ENCODE results near the gene KIF6. TPM values are rescaled to one million over a fixed set of nuclear protein-coding genes. Genes with fewer than 3 reads are reported as not detected.

KIF6 gene
- total and polyA plus RNA-seq, 4 experiments from 2014 or later = not detected

GRCh38 chr6:39335780-39336545, 389.2 kb downstream of the KIF6 start:
- Histone ChIP-seq H3K4me3 (ENCODE audit: low read length in 2 of 2) (no peak overlapping the region), H3K4me1 (ENCODE audit: insufficient read depth, low read length) (peaks cover 10% of the 10 kb centered on the region), H3K9me3 (ENCODE audit: control insufficient read depth in 1 of 2, low read length in 2 of 2) (no peaks in the 10 kb centered on the region), H3K27ac (ENCODE audit: low read depth, low read length) (no peak overlapping the region), H3K36me3 (ENCODE audit: insufficient read depth, low read length) (no peaks in the 10 kb centered on the region), H3K27me3 (ENCODE audit: insufficient read depth, low read length) (no peaks in the 10 kb centered on the region)
- Mint-ChIP-seq H3K27ac (peak overlapping the region in 1 of 7 donors; percentile 41), H3K27me3 (peaks cover 16 to 26% of the 10 kb centered on the region in 2 donors), H3K36me3 (no peaks in the 10 kb centered on the region), H3K4me1 (peaks cover 8 to 12% (median 10%) of the 10 kb centered on the region in 4 donors), H3K4me3 (no peak overlapping the region), H3K9me3 (peaks cover 0 to 3% (median 0%) of the 10 kb centered on the region in 8 donors)
- DNase-seq = no peak
- ChIA-PET CTCF (ENCODE audit: partially characterized antibody) (interaction anchor here (0.9 to 2.3 kb wide), 4 partner anchors 7 to 26 kb away, joined by 3 to 8 read pairs (median 4); no protein-coding TSS in a partner anchor), POLR2A (ENCODE audit: partially characterized antibody) (no interaction called here)
- intact Hi-C loops (cut with micrococcal nuclease) = no loop called here

GRCh38 chr6:39333644-39334438, 391.4 kb downstream of the KIF6 start:
- no peaks in the 10 kb centered on the region for H3K36me3 Mint-ChIP-seq
- Histone ChIP-seq H3K27me3 (ENCODE audit: insufficient read depth, low read length) (no peaks in the 10 kb centered on the region), H3K4me1 (ENCODE audit: insufficient read depth, low read length) (peaks cover 10% of the 10 kb centered on the region), H3K27ac (ENCODE audit: low read depth, low read length) (no peak overlapping the region), H3K4me3 (ENCODE audit: low read length in 2 of 2) (no peak overlapping the region), H3K9me3 (ENCODE audit: control insufficient read depth in 1 of 2, low read length in 2 of 2) (no peaks in the 10 kb centered on the region), H3K36me3 (ENCODE audit: insufficient read depth, low read length) (no peaks in the 10 kb centered on the region)
- ChIA-PET CTCF (ENCODE audit: partially characterized antibody) (interaction anchor here (3.5 kb wide), 1 partner anchor 13 kb away, joined by 12 read pairs; no protein-coding TSS in a partner anchor), POLR2A (ENCODE audit: partially characterized antibody) (no interaction called here)
- H3K27ac Mint-ChIP-seq = no peak overlapping the region
- intact Hi-C loops (cut with micrococcal nuclease) = no loop called here
- H3K4me1 Mint-ChIP-seq = peaks cover 8 to 12% (median 10%) of the 10 kb centered on the region in 4 donors
- DNase-seq = no peak
- no peak overlapping the region for H3K4me3 Mint-ChIP-seq
- peaks cover 0 to 4% (median 0%) of the 10 kb centered on the region in 8 donors for H3K9me3 Mint-ChIP-seq
- peaks cover 12 to 27% of the 10 kb centered on the region in 2 donors for H3K27me3 Mint-ChIP-seq

GRCh38 chr6:39330476-39330875, 394.7 kb downstream of the KIF6 start:
- intact Hi-C loops (cut with micrococcal nuclease) = no loop called here
- no peaks in the 10 kb centered on the region for H3K4me1 Mint-ChIP-seq
- no peak overlapping the region for H3K4me3 Mint-ChIP-seq
- CTCF ChIA-PET (ENCODE audit: partially characterized antibody) = interaction anchor here (3.5 kb wide), 1 partner anchor 16 kb away, joined by 12 read pairs; no protein-coding TSS in a partner anchor
- H3K27ac Mint-ChIP-seq = no peak overlapping the region
- Histone ChIP-seq H3K9me3 (ENCODE audit: control insufficient read depth in 1 of 2, low read length in 2 of 2) (no peaks in the 10 kb centered on the region), H3K4me1 (ENCODE audit: insufficient read depth, low read length) (no peaks in the 10 kb centered on the region), H3K4me3 (ENCODE audit: low read length in 2 of 2) (no peak overlapping the region), H3K27me3 (ENCODE audit: insufficient read depth, low read length) (no peaks in the 10 kb centered on the region), H3K36me3 (ENCODE audit: insufficient read depth, low read length) (no peaks in the 10 kb centered on the region), H3K27ac (ENCODE audit: low read depth, low read length) (no peak overlapping the region)
- H3K36me3 Mint-ChIP-seq = no peaks in the 10 kb centered on the region
- peaks cover 0 to 4% (median 0%) of the 10 kb centered on the region in 8 donors for H3K9me3 Mint-ChIP-seq
- no peak for DNase-seq
- POLR2A ChIA-PET (ENCODE audit: partially characterized antibody) = no interaction called here
- peaks cover 19 to 20% of the 10 kb centered on the region in 2 donors for H3K27me3 Mint-ChIP-seq

GRCh38 chr6:39330057-39330456, 395.2 kb downstream of the KIF6 start:
- peaks cover 0 to 4% (median 0%) of the 10 kb centered on the region in 8 donors for H3K9me3 Mint-ChIP-seq
- Histone ChIP-seq H3K36me3 (ENCODE audit: insufficient read depth, low read length) (no peaks in the 10 kb centered on the region), H3K27me3 (ENCODE audit: insufficient read depth, low read length) (no peaks in the 10 kb centered on the region), H3K4me1 (ENCODE audit: insufficient read depth, low read length) (no peaks in the 10 kb centered on the region), H3K27ac (ENCODE audit: low read depth, low read length) (no peak overlapping the region), H3K9me3 (ENCODE audit: control insufficient read depth in 1 of 2, low read length in 2 of 2) (no peaks in the 10 kb centered on the region), H3K4me3 (ENCODE audit: low read length in 2 of 2) (no peak overlapping the region)
- no peaks in the 10 kb centered on the region for H3K36me3 Mint-ChIP-seq
- no peak overlapping the region for H3K4me3 Mint-ChIP-seq
- H3K4me1 Mint-ChIP-seq = no peaks in the 10 kb centered on the region
- ChIA-PET POLR2A (ENCODE audit: partially characterized antibody) (no interaction called here), CTCF (ENCODE audit: partially characterized antibody) (no interaction called here)
- H3K27me3 Mint-ChIP-seq = peaks cover 23 to 24% of the 10 kb centered on the region in 2 donors
- intact Hi-C loops (cut with micrococcal nuclease) = no loop called here
- no peak overlapping the region for H3K27ac Mint-ChIP-seq
- no peak for DNase-seq

GRCh38 chr6:39328066-39328465, 397.1 kb downstream of the KIF6 start:
- Histone ChIP-seq H3K27ac (ENCODE audit: low read depth, low read length) (no peak overlapping the region), H3K27me3 (ENCODE audit: insufficient read depth, low read length) (no peaks in the 10 kb centered on the region), H3K4me3 (ENCODE audit: low read length in 2 of 2) (no peak overlapping the region), H3K36me3 (ENCODE audit: insufficient read depth, low read length) (no peaks in the 10 kb centered on the region), H3K9me3 (ENCODE audit: control insufficient read depth in 1 of 2, low read length in 2 of 2) (no peaks in the 10 kb centered on the region), H3K4me1 (ENCODE audit: insufficient read depth, low read length) (no peaks in the 10 kb centered on the region)
- Mint-ChIP-seq H3K36me3 (no peaks in the 10 kb centered on the region), H3K4me3 (no peak overlapping the region), H3K9me3 (peaks cover 0 to 4% (median 0%) of the 10 kb centered on the region in 8 donors), H3K4me1 (no peaks in the 10 kb centered on the region), H3K27ac (no peak overlapping the region), H3K27me3 (peaks cover 21 to 27% of the 10 kb centered on the region in 2 donors)
- intact Hi-C loops (cut with micrococcal nuclease) = no loop called here
- no peak for DNase-seq
- ChIA-PET CTCF (ENCODE audit: partially characterized antibody) (no interaction called here), POLR2A (ENCODE audit: partially characterized antibody) (no interaction called here)

- no peak overlapping the region for H3K4me3 ChIP-seq (ENCODE audit: low read length in 2 of 2)
- peaks cover 0 to 3% (median 0%) of the 10 kb centered on the region in 8 donors for H3K9me3 Mint-ChIP-seq
- no peak for DNase-seq
- no peaks in the 10 kb centered on the region for H3K36me3 Mint-ChIP-seq
- intact Hi-C loops (cut with micrococcal nuclease) = no loop called here
- no peaks in the 10 kb centered on the region for H3K4me1 Mint-ChIP-seq
- POLR2A ChIA-PET (ENCODE audit: partially characterized antibody) = no interaction called here
- H3K27ac ChIP-seq (ENCODE audit: low read depth, low read length) = no peak overlapping the region
- no peaks in the 10 kb centered on the region for H3K4me1 ChIP-seq (ENCODE audit: insufficient read depth, low read length)
- H3K27me3 Mint-ChIP-seq = peaks cover 18 to 24% of the 10 kb centered on the region in 2 donors
- H3K4me3 Mint-ChIP-seq = no peak overlapping the region
- no peaks in the 10 kb centered on the region for H3K9me3 ChIP-seq (ENCODE audit: control insufficient read depth in 1 of 2, low read length in 2 of 2)
- H3K27ac Mint-ChIP-seq = no peak overlapping the region
- no peaks in the 10 kb centered on the region for H3K27me3 ChIP-seq (ENCODE audit: insufficient read depth, low read length)
- CTCF ChIA-PET (ENCODE audit: partially characterized antibody) = interaction anchor here (1.0 kb wide), 1 partner anchor 17 kb away, joined by 3 read pairs; no protein-coding TSS in a partner anchor
- H3K36me3 ChIP-seq (ENCODE audit: insufficient read depth, low read length) = no peaks in the 10 kb centered on the region
Measured at GRCh38 chr6:39327507-39327906, 397.7 kb downstream of the KIF6 start.

GRCh38 chr6:39322306-39322850, 402.8 kb downstream of the KIF6 start, which contains the start of gene KCNK16:
TSS of gene KCNK16 (minus strand) at chr6:39322702. CDS start at chr6:39322540, 162 bp downstream.
- Mint-ChIP-seq H3K27me3 (peaks cover 14 to 17% of the 10 kb centered on the region in 2 donors), H3K36me3 (no peaks in the 10 kb centered on the region), H3K4me1 (no peaks in the 10 kb centered on the region), H3K27ac (peak within 1 kb of the TSS in 1 of 7 donors; percentile 59), H3K4me3 (no peak within 1 kb of the TSS), H3K9me3 (no peaks in the 10 kb centered on the region)
- Histone ChIP-seq H3K27me3 (ENCODE audit: insufficient read depth, low read length) (no peaks in the 10 kb centered on the region), H3K4me3 (ENCODE audit: low read length in 2 of 2) (no peak within 1 kb of the TSS), H3K36me3 (ENCODE audit: insufficient read depth, low read length) (no peaks in the 10 kb centered on the region), H3K4me1 (ENCODE audit: insufficient read depth, low read length) (no peaks in the 10 kb centered on the region), H3K9me3 (ENCODE audit: control insufficient read depth in 1 of 2, low read length in 2 of 2) (no peaks in the 10 kb centered on the region), H3K27ac (ENCODE audit: low read depth, low read length) (no peak within 1 kb of the TSS)
- CTCF ChIA-PET (ENCODE audit: partially characterized antibody) = interaction anchor here (0.6 to 1.0 kb wide), 2 partner anchors 15 to 17 kb away, joined by 3 to 4 read pairs; no protein-coding TSS in a partner anchor
- intact Hi-C loops (cut with micrococcal nuclease) = no loop called here
- DNase-seq = no peak
- POLR2A ChIA-PET (ENCODE audit: partially characterized antibody) = no interaction called here
